WTC11 (cell line): ENCODE results near the gene RBL1. TPM values are rescaled to one million over a fixed set of nuclear protein-coding genes. Genes with fewer than 3 reads are reported as not detected.

ENCODE experiments used
- ATF6 ChIP-seq: sonication (generic); formaldehyde crosslinking; IDR thresholded peaks from 2 replicates; pipeline ENCODE4 v1.8.1; 2023; ENCODE audit warnings: mild to moderate bottlenecking, missing genetic modification reagents
- CBFB ChIP-seq: sonication (generic); formaldehyde crosslinking; IDR thresholded peaks from 2 replicates; pipeline ENCODE4 v1.8.1; 2022; ENCODE audit warnings: mild to moderate bottlenecking, low read depth, missing genetic modification reagents
- CREB1 ChIP-seq: sonication (generic); formaldehyde crosslinking; IDR thresholded peaks from 2 replicates; pipeline ENCODE4 v1.8.0; 2023; ENCODE audit warnings: mild to moderate bottlenecking, missing genetic modification reagents
- CREM ChIP-seq: sonication (generic); formaldehyde crosslinking; IDR thresholded peaks from 2 replicates; pipeline ENCODE4 v1.8.1; 2022; ENCODE audit warnings: mild to moderate bottlenecking, missing genetic modification reagents, moderate library complexity
- E2F4 ChIP-seq: sonication (generic); formaldehyde crosslinking; IDR thresholded peaks from 2 replicates; pipeline ENCODE4 v1.8.1; 2022; ENCODE audit warnings: low read depth, mild to moderate bottlenecking, moderate library complexity, missing genetic modification reagents, borderline replicate concordance
- EMX1 ChIP-seq: fragments of 250-450 bp; sonication (Bioruptor Pico); IDR thresholded peaks from 2 replicates; pipeline ENCODE4 v1.8.0; 2021; ENCODE audit warnings: mild to moderate bottlenecking
- ESRRA ChIP-seq: sonication (generic); formaldehyde crosslinking; IDR thresholded peaks from 2 replicates; pipeline ENCODE4 v1.8.1; 2022; ENCODE audit warnings: mild to moderate bottlenecking, missing genetic modification reagents, borderline replicate concordance
- ETV6 ChIP-seq: sonication (generic); formaldehyde crosslinking; IDR thresholded peaks from 2 replicates; pipeline ENCODE4 v1.8.1; 2022; ENCODE audit warnings: mild to moderate bottlenecking, missing genetic modification reagents
- FOXK1 ChIP-seq: sonication (generic); formaldehyde crosslinking; IDR thresholded peaks from 2 replicates; pipeline ENCODE4 v1.8.0; 2022; ENCODE audit warnings: mild to moderate bottlenecking, moderate library complexity, missing genetic modification reagents
- GABPB1 ChIP-seq: sonication (generic); formaldehyde crosslinking; IDR thresholded peaks from 2 replicates; pipeline ENCODE4 v1.8.1; 2023; ENCODE audit warnings: mild to moderate bottlenecking, missing genetic modification reagents
- JAZF1 ChIP-seq: fragments of 250-450 bp; sonication (Bioruptor Pico); IDR thresholded peaks from 2 replicates; pipeline ENCODE4 v1.9.0; 2021; ENCODE audit warnings: moderate library complexity, mild to moderate bottlenecking, inconsistent platforms
- KAT7 ChIP-seq: sonication (generic); formaldehyde crosslinking; IDR thresholded peaks from 2 replicates; pipeline ENCODE4 v1.8.1; 2023; ENCODE audit warnings: missing genetic modification reagents, mild to moderate bottlenecking, borderline replicate concordance
- MAX ChIP-seq: sonication (generic); formaldehyde crosslinking; IDR thresholded peaks from 2 replicates; pipeline ENCODE4 v1.8.0; 2022; ENCODE audit warnings: mild to moderate bottlenecking, missing genetic modification reagents
- NFE2L1 ChIP-seq: sonication (generic); formaldehyde crosslinking; IDR thresholded peaks from 2 replicates; pipeline ENCODE4 v1.8.1; 2023; ENCODE audit warnings: missing genetic modification reagents
- NR1H2 ChIP-seq: sonication (generic); formaldehyde crosslinking; IDR thresholded peaks from 2 replicates; pipeline ENCODE4 v1.9.0; 2021; ENCODE audit warnings: mild to moderate bottlenecking, moderate library complexity, missing genetic modification reagents
- NR2C2 ChIP-seq: sonication (generic); formaldehyde crosslinking; IDR thresholded peaks from 2 replicates; pipeline ENCODE4 v1.8.0; 2022; ENCODE audit warnings: mild to moderate bottlenecking, missing genetic modification reagents
- OVOL2 ChIP-seq: fragments of 250-450 bp; sonication (Bioruptor Pico); IDR thresholded peaks from 2 replicates; pipeline ENCODE4 v1.9.0; 2021; ENCODE audit warnings: mild to moderate bottlenecking, borderline replicate concordance
- PRRX2 ChIP-seq: fragments of 250-450 bp; sonication (Bioruptor Pico); IDR thresholded peaks from 2 replicates; pipeline ENCODE4 v1.8.0; 2021; ENCODE audit warnings: mild to moderate bottlenecking
- RELA ChIP-seq: sonication (generic); formaldehyde crosslinking; IDR thresholded peaks from 2 replicates; pipeline ENCODE4 v1.8.1; 2022; ENCODE audit warnings: missing genetic modification reagents, mild to moderate bottlenecking, borderline replicate concordance
- TEAD1 ChIP-seq: sonication (generic); formaldehyde crosslinking; IDR thresholded peaks from 2 replicates; pipeline ENCODE4 v1.8.0; 2022; ENCODE audit warnings: mild to moderate bottlenecking, missing genetic modification reagents
- USF1 ChIP-seq: sonication (generic); formaldehyde crosslinking; IDR thresholded peaks from 2 replicates; pipeline ENCODE4 v1.8.0; 2022; ENCODE audit warnings: mild to moderate bottlenecking, missing genetic modification reagents
- USF2 ChIP-seq: sonication (generic); formaldehyde crosslinking; IDR thresholded peaks from 2 replicates; pipeline ENCODE4 v1.8.1; 2023; ENCODE audit warnings: mild to moderate bottlenecking, missing genetic modification reagents, moderate library complexity
- ZMAT4 ChIP-seq: fragments of 250-450 bp; sonication (Bioruptor Pico); IDR thresholded peaks from 2 replicates; pipeline ENCODE4 v1.9.0; 2021; ENCODE audit warnings: mild to moderate bottlenecking
- ZNF219 ChIP-seq: sonication (generic); formaldehyde crosslinking; IDR thresholded peaks from 2 replicates; pipeline ENCODE4 v1.8.0; 2023; ENCODE audit warnings: missing genetic modification reagents, mild to moderate bottlenecking, borderline replicate concordance
- ZNF232 ChIP-seq: sonication (generic); formaldehyde crosslinking; IDR thresholded peaks from 2 replicates; pipeline ENCODE4 v1.8.0; 2022; ENCODE audit warnings: mild to moderate bottlenecking, missing genetic modification reagents
- ZNF263 ChIP-seq: sonication (generic); formaldehyde crosslinking; IDR thresholded peaks from 2 replicates; pipeline ENCODE4 v1.8.1; 2022; ENCODE audit warnings: low read depth, mild to moderate bottlenecking, moderate library complexity, missing genetic modification reagents
- ZNF281 ChIP-seq: sonication (generic); formaldehyde crosslinking; IDR thresholded peaks from 2 replicates; pipeline ENCODE4 v1.8.0; 2023; ENCODE audit warnings: mild to moderate bottlenecking, missing genetic modification reagents
- ZNF317 ChIP-seq: sonication (generic); formaldehyde crosslinking; IDR thresholded peaks from 2 replicates; pipeline ENCODE4 v1.8.1; 2023; ENCODE audit warnings: low read depth, mild to moderate bottlenecking, moderate library complexity, missing genetic modification reagents, borderline replicate concordance
- ZNF425 ChIP-seq: fragments of 250-450 bp; sonication (Bioruptor Pico); conservative IDR thresholded peaks from 2 replicates; pipeline ENCODE4 v1.9.0; 2021; ENCODE audit warnings: mild to moderate bottlenecking
- total RNA-seq: library from RNA; stranded (reverse); gene quantifications from 3 replicates; pipeline ENCODE4 v1.2.3, GENCODE V29; 2021

The RBL1 gene
- total RNA-seq, 1 experiment from 2014 or later, result 11.1 TPM

- TF ChIP-seq NR1H2 (CRISPR knock-in tag), result no peak
- peak; percentile 99 for TF ChIP-seq E2F4 (CRISPR knock-in tag)
- TF ChIP-seq ZNF281 (CRISPR knock-in tag), result no peak; the same call in 1 of the 2 replicates
- 0 out of 2 replicates have a peak, but pooled peaks have one; percentile 48 for TF ChIP-seq ESRRA (CRISPR knock-in tag)
- peak; percentile 84 for TF ChIP-seq GABPB1 (CRISPR knock-in tag)
- TF ChIP-seq CREM, result no peak
- no peak for TF ChIP-seq CREB1 (CRISPR knock-in tag)
- peak; percentile 80; the same call in 1 of the 2 replicates for TF ChIP-seq RELA (CRISPR knock-in tag)
- TF ChIP-seq PRRX2 (CRISPR knock-in tag), result no peak
- TF ChIP-seq ATF6 (CRISPR knock-in tag), result no peak
- TF ChIP-seq TEAD1 (CRISPR knock-in tag), result no peak; the same call in 1 of the 2 replicates
- peak; percentile 70 for TF ChIP-seq FOXK1 (CRISPR knock-in tag)
- peak; percentile 92; the same call in 1 of the 2 replicates for TF ChIP-seq MAX (CRISPR knock-in tag)
- 0 out of 2 replicates have a peak, but pooled peaks have one; percentile 24 for TF ChIP-seq USF1 (CRISPR knock-in tag)
- TF ChIP-seq ZNF317, result no peak
- TF ChIP-seq JAZF1 (CRISPR knock-in tag), result no peak
- peak; percentile 40; the same call in 1 of the 2 replicates for TF ChIP-seq ETV6
- peak; percentile 86; the same call in 1 of the 2 replicates for TF ChIP-seq CBFB (CRISPR knock-in tag)
- TF ChIP-seq ZNF425 (CRISPR knock-in tag), result no peak
- TF ChIP-seq KAT7 (CRISPR knock-in tag), result no peak
- TF ChIP-seq ZMAT4 (CRISPR knock-in tag), result no peak
- TF ChIP-seq EMX1 (CRISPR knock-in tag), result 0 out of 2 replicates have a peak, but pooled peaks have one; percentile 82
- peak; percentile 90 for TF ChIP-seq NFE2L1 (CRISPR knock-in tag)
- TF ChIP-seq USF2 (CRISPR knock-in tag), result 0 out of 2 replicates have a peak, but pooled peaks have one; percentile 32
- TF ChIP-seq ZNF219, result peak; percentile 27; the same call in 1 of the 2 replicates
- TF ChIP-seq OVOL2 (CRISPR knock-in tag), result no peak
- no peak for TF ChIP-seq ZNF263 (CRISPR knock-in tag)
- no peak for TF ChIP-seq NR2C2 (CRISPR knock-in tag)
- no peak for TF ChIP-seq ZNF232
Observed at GRCh38 chr20:37095599-37096414, at the start of gene RBL1 (continued).
